D721Med (cell line): ENCODE data around the gene ULK4.

Source experiments
- DNase-seq: peaks from one replicate; pipeline ENCODE4 v3.0.0; 2011; ENCODE audit warnings: low spot score; ENCODE audit not compliant: insufficient read length
- FAIRE-seq: peaks from 2 replicates; lab custom pipeline; 2011; peaks lifted over from hg19 to GRCh38; lab: Jason Lieb, UNC
- TF ChIP-seq, protein P1 (sequence below): IDR thresholded peaks from 2 replicates; pipeline ENCODE4 v1.5.1; 2012; ENCODE audit warnings: mild to moderate bottlenecking, control low read depth; ENCODE audit not compliant: insufficient read depth; ENCODE audit errors: missing control alignments

ULK4 gene

DNA sequence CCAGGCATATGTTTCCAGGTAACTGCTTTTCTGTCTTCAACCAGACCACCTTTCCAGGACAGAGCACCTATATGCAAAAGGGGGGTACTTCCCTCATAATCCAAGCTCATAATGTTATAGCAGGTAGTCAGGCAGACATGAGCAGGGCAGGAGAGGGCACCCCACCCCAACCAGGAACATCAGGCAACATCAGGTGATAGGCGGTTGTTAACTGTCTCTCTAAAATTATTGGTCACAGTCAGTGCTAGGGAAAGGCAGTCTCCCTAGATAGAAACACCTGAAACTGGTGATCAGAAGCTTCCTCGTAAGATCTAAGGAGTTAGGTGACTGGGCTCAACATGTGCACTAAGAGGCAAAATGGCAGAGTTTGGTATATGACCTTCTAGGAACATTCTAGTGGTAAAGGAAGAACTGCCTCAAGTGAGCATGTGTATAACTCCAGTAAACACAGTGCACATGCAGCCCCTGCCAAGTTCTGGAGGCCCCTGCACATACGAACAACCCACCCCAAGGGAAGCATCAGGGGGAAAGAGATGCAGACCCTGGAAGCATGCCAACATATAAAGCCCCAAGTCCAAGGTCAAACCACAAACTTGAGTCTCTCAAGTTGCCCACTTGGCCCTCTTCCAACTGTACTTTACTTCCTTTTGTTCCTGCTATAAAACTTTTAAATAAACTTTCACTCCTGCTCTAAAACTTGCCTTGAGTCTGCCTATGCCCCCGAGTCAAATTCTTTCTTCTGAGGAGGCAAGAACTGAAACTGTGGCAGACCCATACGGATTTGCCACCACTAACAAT is 270.9 kb downstream of the ULK4 start:
- TF ChIP-seq, protein P1, sequence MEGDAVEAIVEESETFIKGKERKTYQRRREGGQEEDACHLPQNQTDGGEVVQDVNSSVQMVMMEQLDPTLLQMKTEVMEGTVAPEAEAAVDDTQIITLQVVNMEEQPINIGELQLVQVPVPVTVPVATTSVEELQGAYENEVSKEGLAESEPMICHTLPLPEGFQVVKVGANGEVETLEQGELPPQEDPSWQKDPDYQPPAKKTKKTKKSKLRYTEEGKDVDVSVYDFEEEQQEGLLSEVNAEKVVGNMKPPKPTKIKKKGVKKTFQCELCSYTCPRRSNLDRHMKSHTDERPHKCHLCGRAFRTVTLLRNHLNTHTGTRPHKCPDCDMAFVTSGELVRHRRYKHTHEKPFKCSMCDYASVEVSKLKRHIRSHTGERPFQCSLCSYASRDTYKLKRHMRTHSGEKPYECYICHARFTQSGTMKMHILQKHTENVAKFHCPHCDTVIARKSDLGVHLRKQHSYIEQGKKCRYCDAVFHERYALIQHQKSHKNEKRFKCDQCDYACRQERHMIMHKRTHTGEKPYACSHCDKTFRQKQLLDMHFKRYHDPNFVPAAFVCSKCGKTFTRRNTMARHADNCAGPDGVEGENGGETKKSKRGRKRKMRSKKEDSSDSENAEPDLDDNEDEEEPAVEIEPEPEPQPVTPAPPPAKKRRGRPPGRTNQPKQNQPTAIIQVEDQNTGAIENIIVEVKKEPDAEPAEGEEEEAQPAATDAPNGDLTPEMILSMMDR, result no peak
- FAIRE-seq (no peak), DNase-seq (no peak)

DNA sequence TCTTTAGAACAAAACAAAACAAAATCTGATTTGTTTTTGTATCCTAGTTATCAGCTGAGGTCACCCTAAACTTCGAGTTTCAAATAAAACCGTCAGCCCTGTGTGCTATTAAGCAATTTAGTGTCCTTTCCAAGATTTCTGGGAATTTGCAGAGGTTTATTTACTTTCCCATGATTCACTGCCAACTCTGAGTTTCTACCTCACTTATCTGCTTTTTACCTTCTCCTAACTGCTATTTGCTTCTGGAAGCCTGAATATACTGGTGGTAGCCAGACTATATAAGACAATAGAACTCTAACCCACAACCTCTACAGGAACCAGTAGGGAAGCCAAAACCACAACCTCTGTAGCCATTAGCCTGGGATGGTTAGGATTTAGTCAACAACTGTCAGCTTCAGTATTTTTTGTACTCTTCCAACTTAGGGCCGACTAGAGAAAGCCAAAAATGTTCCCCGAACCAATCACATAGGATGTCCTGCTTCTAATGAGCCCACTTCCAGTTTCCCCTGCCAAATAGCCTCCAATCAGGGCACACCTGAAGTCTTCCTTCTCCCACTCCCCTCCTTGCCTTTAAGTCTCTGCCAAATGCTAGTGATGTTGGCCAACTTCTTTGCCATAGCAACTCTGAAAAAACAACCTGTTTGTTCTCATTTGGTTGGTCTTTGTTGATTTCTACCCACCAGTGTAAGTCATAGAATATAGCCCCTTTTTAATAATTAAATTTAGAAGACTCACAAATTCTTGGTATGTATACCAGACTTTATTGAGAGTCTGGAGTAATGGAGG is 273.1 kb downstream of the ULK4 start:
- FAIRE-seq (no peak), DNase-seq (no peak)
- TF ChIP-seq, protein P1, result no peak

DNA sequence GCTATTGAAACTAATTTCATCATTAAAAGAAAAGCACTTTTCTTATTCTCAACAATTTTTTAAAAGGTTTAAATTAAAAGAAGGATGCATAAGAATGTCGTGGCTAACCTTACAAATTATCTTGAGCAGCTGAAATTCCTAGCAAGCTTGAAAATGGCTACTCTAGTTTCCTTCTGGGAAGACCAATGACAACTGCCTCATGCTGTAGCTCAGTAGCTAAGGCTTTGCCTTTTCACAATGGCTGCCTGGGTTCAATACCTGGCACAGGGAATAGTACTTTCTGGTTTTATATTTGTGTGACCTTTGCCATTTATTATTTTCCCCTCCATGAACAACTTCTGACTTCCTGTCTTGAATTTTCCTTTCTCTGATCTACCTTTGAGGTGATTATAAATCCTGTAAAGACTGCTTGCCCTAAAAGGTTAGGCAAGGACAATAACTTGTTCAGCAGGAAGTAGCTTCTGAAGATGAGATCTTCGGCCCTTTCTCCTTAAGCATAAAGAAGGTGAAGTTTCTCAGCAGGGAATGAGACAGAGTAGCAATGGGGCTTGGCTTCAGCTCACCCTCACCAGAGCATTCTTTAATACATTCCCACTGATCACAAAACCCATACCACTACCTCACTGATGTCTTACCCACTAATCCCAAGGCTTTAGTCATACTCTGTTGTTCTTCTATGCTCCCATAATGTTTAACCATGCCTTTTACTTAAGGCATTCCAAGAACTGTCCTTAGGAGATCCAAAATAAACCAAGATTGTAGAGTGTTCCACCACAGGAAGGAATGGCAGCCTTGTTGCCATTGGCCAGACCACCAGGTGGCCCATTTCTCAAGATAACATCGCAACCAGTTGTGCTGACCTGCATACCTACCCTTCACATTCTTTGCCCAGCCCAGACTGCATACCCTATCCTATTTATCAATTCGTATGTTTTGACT is 276.8 kb downstream of the ULK4 start:
- FAIRE-seq (no peak), DNase-seq (no peak)
- TF ChIP-seq, protein P1, result no peak

DNA sequence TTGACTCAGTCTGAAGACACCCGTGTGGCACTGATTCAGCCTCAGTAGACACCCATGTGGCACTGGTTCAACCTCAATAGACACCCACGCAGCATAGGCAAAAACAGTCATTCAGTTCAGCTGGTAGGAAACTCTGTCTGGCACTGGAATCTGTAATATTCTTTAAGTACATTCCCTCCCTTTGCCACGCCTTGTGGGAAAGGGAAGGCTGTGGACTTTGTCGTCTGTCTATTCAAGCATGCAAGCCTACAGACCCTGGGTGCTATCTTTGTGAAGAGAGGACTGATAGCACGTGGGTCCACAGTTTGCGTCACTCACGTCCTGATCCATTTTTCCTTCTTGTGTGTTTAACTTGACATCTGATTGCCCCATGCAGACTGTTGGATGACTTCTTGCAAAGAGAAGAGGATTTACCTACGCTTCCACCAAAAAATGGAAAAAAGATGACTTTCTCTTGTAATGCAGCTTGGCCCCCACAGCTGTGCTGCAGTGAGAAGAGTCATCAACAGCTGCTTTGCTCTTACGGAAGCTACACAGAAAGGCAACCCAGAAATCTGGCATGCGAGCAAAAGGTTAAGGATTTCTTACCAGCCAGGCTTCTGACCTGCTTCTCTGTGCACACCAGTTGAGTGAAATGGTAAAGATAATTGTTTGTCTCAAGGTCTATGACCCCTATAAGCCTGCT is 278.1 kb downstream of the ULK4 start:
- DNase-seq (no peak), FAIRE-seq (no peak)
- TF ChIP-seq, protein P1, result no peak

DNA sequence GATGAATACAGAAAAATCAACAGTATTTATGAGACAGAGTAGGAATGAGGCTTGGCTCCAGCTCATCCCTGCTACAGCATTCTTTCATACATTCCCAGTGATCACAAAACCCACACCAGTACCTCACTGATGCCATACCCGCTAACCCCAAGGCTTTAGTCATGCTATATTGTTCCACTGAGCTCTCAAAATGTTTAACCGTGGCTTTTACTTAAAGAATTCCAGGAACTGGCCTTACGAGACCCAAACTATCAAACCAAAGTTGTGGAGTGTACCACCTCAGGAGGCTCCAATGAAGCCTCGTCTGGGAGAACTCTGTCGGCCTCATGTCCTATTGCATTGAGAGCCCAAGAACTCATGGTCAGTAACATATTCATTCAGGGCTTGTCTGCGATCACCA is 278.9 kb downstream of the ULK4 start:
- TF ChIP-seq, protein P1, result no peak
- DNase-seq (no peak), FAIRE-seq (no peak)

DNA sequence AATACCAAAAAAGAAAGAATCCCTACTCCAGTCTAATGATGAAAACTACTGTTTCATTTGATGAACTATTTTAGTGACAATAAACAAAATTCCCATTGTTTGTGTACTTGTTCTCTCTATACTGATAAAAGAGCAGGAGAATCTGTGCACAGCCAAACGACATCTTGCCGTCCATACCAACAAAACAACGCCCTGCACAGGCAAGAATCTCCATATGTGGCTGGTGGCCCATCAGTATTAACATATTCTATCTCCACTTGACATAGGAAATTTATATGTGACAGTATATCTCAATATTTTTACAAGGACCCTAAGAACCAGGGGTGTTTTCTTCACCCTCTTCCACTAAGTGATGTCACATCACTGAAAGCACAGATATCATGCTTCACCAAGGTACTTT is 279.5 kb downstream of the ULK4 start:
- TF ChIP-seq, protein P1, result no peak
- FAIRE-seq, result no peak
- DNase-seq, result no peak
